Vagina (tissue), 2 donors: ENCODE data around the gene BGLAP. TPM values are rescaled to one million over a fixed set of nuclear protein-coding genes. Genes with fewer than 3 reads are reported as not detected.

Experiments
- DNase-seq, 2 donors: peaks; one replicate each; pipeline ENCODE4 v3.0.0-alpha.2; 2017; ENCODE audit errors: extremely low spot score in 2 of 2
- H3K27ac ChIP-seq: fragments of 200-600 bp; sonication (generic); one replicate; pipeline ENCODE4 v1.5.1; 2019
- H3K27me3 ChIP-seq: fragments of 200-600 bp; sonication (generic); one replicate; pipeline ENCODE4 v1.5.1; 2019
- H3K36me3 ChIP-seq, 2 donors: fragments of 200-600 bp; sonication (generic); one replicate each; pipeline ENCODE4 v1.5.1; 2017 to 2019
- H3K4me1 ChIP-seq: fragments of 200-600 bp; sonication (generic); one replicate; pipeline ENCODE4 v1.5.1; 2019
- H3K4me3 ChIP-seq, 2 donors: fragments of 200-600 bp; sonication (generic); 1 replicate in 1 of 2; 2 replicates in 1 of 2; pipeline ENCODE4 v1.5.1; 2016 to 2019
- H3K9me3 ChIP-seq: fragments of 200-600 bp; sonication (generic); one replicate; pipeline ENCODE4 v1.5.1; 2019
- CTCF ChIP-seq, 3 experiments: fragments of 450-650 bp in 2 of 3; fragments of 200-600 bp in 1 of 3; sonication (generic) in 1 of 3; IDR thresholded peaks; one replicate each; pipeline ENCODE4 v1.5.1; 2017 to 2019; ENCODE audit warnings: antibody characterized with exemption in 3 of 3, mild to moderate bottlenecking in 2 of 3, moderate library complexity in 2 of 3
- POLR2A ChIP-seq, 2 donors: fragments of 450-650 bp; IDR thresholded peaks; one replicate each; pipeline ENCODE4 v1.6.1; 2017; ENCODE audit warnings: antibody characterized with exemption in 2 of 2, mild to moderate bottlenecking in 2 of 2, moderate library complexity in 2 of 2
- POLR2AphosphoS5 ChIP-seq, 2 donors: sonication (generic); formaldehyde crosslinking; IDR thresholded peaks; one replicate each; pipeline ENCODE4 v1.9.0; 2017; ENCODE audit warnings: antibody characterized with exemption in 2 of 2, mild to moderate bottlenecking in 2 of 2, low read depth in 1 of 2; ENCODE audit not compliant: insufficient read depth in 1 of 2
- intact Hi-C: fragments of 100-400 bp; cut with DNase I; formaldehyde crosslinking; loops from one replicate; pipeline ENCODE4 v1.15.1; 2023
- total RNA-seq: library from RNA; depleted of rRNA; stranded (reverse); fragments of >200 nt; gene quantifications from one replicate; pipeline ENCODE4 v1.2.3, GENCODE V29; 2016

The BGLAP gene
- total RNA-seq, 1 donor from 2014 or later, result not detected

GRCh38 chr1:156281281-156281680, 39.3 kb downstream of the BGLAP start:
- intact Hi-C loops, result no loop called here
- H3K27me3 ChIP-seq, result no peaks in the 10 kb centered on the region
- H3K4me1 ChIP-seq, result peaks cover 52% of the 10 kb centered on the region
- TF ChIP-seq CTCF (IDR thresholded peaks at IDR 0.05) (no peak), POLR2A (IDR thresholded peaks at IDR 0.05) (no peak), POLR2AphosphoS5 (IDR thresholded peaks at IDR 0.05; ENCODE audit: insufficient read depth in 1 of 2, low read depth in 1 of 2) (no peak)
- peaks cover 0 to 31% of the 10 kb centered on the region in 2 donors for H3K36me3 ChIP-seq
- no peak for DNase-seq
- H3K9me3 ChIP-seq, result no peaks in the 10 kb centered on the region
- peak overlapping the region; percentile 94 for H3K27ac ChIP-seq
- peak overlapping the region; percentile 90 to 94 for H3K4me3 ChIP-seq

GRCh38 chr1:156281693-156282478, 39.9 kb downstream of the BGLAP start:
- intact Hi-C loops, result no loop called here
- no peaks in the 10 kb centered on the region for H3K27me3 ChIP-seq
- DNase-seq, result no peak
- H3K4me3 ChIP-seq, result peak overlapping the region; percentile 90 to 94
- H3K9me3 ChIP-seq, result no peaks in the 10 kb centered on the region
- TF ChIP-seq CTCF (IDR thresholded peaks at IDR 0.05) (no peak), POLR2A (IDR thresholded peaks at IDR 0.05) (no peak), POLR2AphosphoS5 (IDR thresholded peaks at IDR 0.05; ENCODE audit: insufficient read depth in 1 of 2, low read depth in 1 of 2) (no peak)
- H3K36me3 ChIP-seq, result peaks cover 0 to 26% of the 10 kb centered on the region in 2 donors
- H3K4me1 ChIP-seq, result peaks cover 52% of the 10 kb centered on the region
- peak overlapping the region; percentile 94 for H3K27ac ChIP-seq

- peaks cover 0 to 21% of the 10 kb centered on the region in 2 donors for H3K36me3 ChIP-seq
- peak within 1 kb of the TSS; percentile 90 to 94 for H3K4me3 ChIP-seq
- H3K27ac ChIP-seq, result peak within 1 kb of the TSS; percentile 94
- intact Hi-C loops, result no loop called here
- DNase-seq, result peak in 1 of 2 donors; percentile 97
- TF ChIP-seq POLR2AphosphoS5 (IDR thresholded peaks at IDR 0.05; ENCODE audit: insufficient read depth in 1 of 2, low read depth in 1 of 2), result peak; percentile 96 to 97
- peak in 1 of 2 donors; percentile 31 for TF ChIP-seq POLR2A (IDR thresholded peaks at IDR 0.05)
- TF ChIP-seq CTCF (IDR thresholded peaks at IDR 0.05), result no peak
- H3K4me1 ChIP-seq, result peaks cover 52% of the 10 kb centered on the region
- no peaks in the 10 kb centered on the region for H3K27me3 ChIP-seq
- no peaks in the 10 kb centered on the region for H3K9me3 ChIP-seq
Measured at GRCh38 chr1:156282479-156283222, 40.7 kb downstream of the BGLAP start, which contains the start of gene SMG5. SMG5 (minus strand) TSS chr1:156282825; CDS start chr1:156282680, 145 bp downstream.

- H3K4me1 ChIP-seq, result peaks cover 52% of the 10 kb centered on the region
- no peak for DNase-seq
Measured at GRCh38 chr1:156283521-156283920, 41.5 kb downstream of the BGLAP start.

More at GRCh38 chr1:156283521-156283920, 41.5 kb downstream of the BGLAP start:
- no peaks in the 10 kb centered on the region for H3K9me3 ChIP-seq
- peak overlapping the region; percentile 90 to 94 for H3K4me3 ChIP-seq
- peak overlapping the region; percentile 94 for H3K27ac ChIP-seq
- intact Hi-C loops, result no loop called here
- TF ChIP-seq POLR2A (IDR thresholded peaks at IDR 0.05) (no peak), POLR2AphosphoS5 (IDR thresholded peaks at IDR 0.05; ENCODE audit: insufficient read depth in 1 of 2, low read depth in 1 of 2) (no peak), CTCF (IDR thresholded peaks at IDR 0.05) (no peak)
- peaks cover 0 to 18% of the 10 kb centered on the region in 2 donors for H3K36me3 ChIP-seq
- no peaks in the 10 kb centered on the region for H3K27me3 ChIP-seq
